Neural cell (in vitro differentiated cells): ENCODE measurements around the gene IFRD1. TPM values are rescaled to one million over a fixed set of nuclear protein-coding genes. Genes with fewer than 3 reads are reported as not detected.

Source experiments
- H2AFZ ChIP-seq: fragments of 200-600, 300-800 bp; sonication (generic), shearing (Covaris generic); 2 replicates; pipeline ENCODE4 v1.6.0; 2014; ENCODE audit warnings: low read depth, mild to moderate bottlenecking, antibody characterized with exemption, low read length, moderate library complexity
- H3F3A ChIP-seq: fragments of 200-600 bp; shearing (Covaris generic); 2 replicates; pipeline ENCODE4 v1.6.1; 2016; ENCODE audit warnings: mild to moderate bottlenecking, moderate library complexity, mixed read lengths, antibody characterized with exemption, low read length; ENCODE audit not compliant: insufficient read depth, poor library complexity, severe bottlenecking
- H3K27ac ChIP-seq: fragments of 200-600, 300-800 bp; sonication (generic), shearing (Covaris generic); 2 replicates; pipeline ENCODE4 v1.5.1; 2014; ENCODE audit warnings: mild to moderate bottlenecking, low read length, moderate library complexity
- H3K27me3 ChIP-seq: fragments of 300-800, 200-600 bp; sonication (generic), shearing (Covaris generic); 2 replicates; pipeline ENCODE4 v1.6.0; 2014; ENCODE audit warnings: mild to moderate bottlenecking, low read depth, low read length, moderate library complexity; ENCODE audit not compliant: insufficient read depth
- H3K36me3 ChIP-seq: fragments of 300-800, 200-600 bp; sonication (generic), shearing (Covaris generic); 2 replicates; pipeline ENCODE4 v1.5.1; 2014; ENCODE audit warnings: mild to moderate bottlenecking, antibody characterized with exemption, low read length, moderate library complexity; ENCODE audit not compliant: insufficient read depth
- H3K4me2 ChIP-seq: fragments of 300-800, 200-600 bp; sonication (generic), shearing (Covaris generic); 2 replicates; pipeline ENCODE4 v1.6.0; 2014; ENCODE audit warnings: mild to moderate bottlenecking, low read length
- H3K4me3 ChIP-seq: fragments of 300-800, 200-600 bp; sonication (generic), shearing (Covaris generic); 2 replicates; pipeline ENCODE4 v1.5.1; 2014; ENCODE audit warnings: mild to moderate bottlenecking, low read length, moderate library complexity
- H3K79me2 ChIP-seq: fragments of 200-600 bp; shearing (Covaris generic); replicated peaks from 2 replicates; pipeline ENCODE4 v1.6.0; 2014; ENCODE audit warnings: mild to moderate bottlenecking, low read length, moderate library complexity; ENCODE audit not compliant: insufficient read depth
- H3K9ac ChIP-seq: fragments of 300-800, 200-600 bp; sonication (generic), shearing (Covaris generic); 2 replicates; pipeline ENCODE4 v1.6.1; 2016; ENCODE audit warnings: mild to moderate bottlenecking, low read length, mixed read lengths
- H3K9me2 ChIP-seq: fragments of 200-600 bp; shearing (Covaris generic); 2 replicates; pipeline ENCODE4 v1.6.1; 2016; ENCODE audit warnings: mild to moderate bottlenecking, low read length, mixed read lengths; ENCODE audit not compliant: insufficient read depth
- H3K9me3 ChIP-seq: fragments of 200-600, 300-800 bp; sonication (generic), shearing (Covaris generic); 2 replicates; pipeline ENCODE4 v1.6.1; 2016; ENCODE audit warnings: mild to moderate bottlenecking, mixed run types, low read length, moderate library complexity, mixed read lengths
- H4K20me1 ChIP-seq: fragments of 200-600 bp; shearing (Covaris generic); 2 replicates; pipeline ENCODE4 v1.6.1; 2016; ENCODE audit warnings: mild to moderate bottlenecking, mixed run types; ENCODE audit not compliant: insufficient read depth
- EP300 ChIP-seq: fragments of 450-650 bp; conservative IDR thresholded peaks from 2 replicates; pipeline ENCODE4 v1.6.1; 2014; ENCODE audit warnings: antibody characterized with exemption, mild to moderate bottlenecking, moderate library complexity; ENCODE audit not compliant: poor library complexity, severe bottlenecking
- EZH2 ChIP-seq: fragments of 200-600, 300-800 bp; shearing (Covaris generic), sonication (generic); IDR thresholded peaks from 2 replicates; pipeline ENCODE4 v1.6.1; 2014; ENCODE audit warnings: antibody characterized with exemption, low read length, borderline replicate concordance, mild to moderate bottlenecking; ENCODE audit not compliant: insufficient read depth, poor library complexity, severe bottlenecking
- MXI1 ChIP-seq: fragments of 450-650 bp; conservative IDR thresholded peaks from 2 replicates; pipeline ENCODE4 v1.6.1; 2014; ENCODE audit warnings: antibody characterized with exemption, mild to moderate bottlenecking; ENCODE audit not compliant: poor library complexity, severe bottlenecking
- POLR2AphosphoS5 ChIP-seq: IDR thresholded peaks from 2 replicates; pipeline ENCODE4 v1.6.1; 2012
- RAD21 ChIP-seq: fragments of 450-650 bp; conservative IDR thresholded peaks from 2 replicates; pipeline ENCODE4 v1.6.1; 2014; ENCODE audit warnings: antibody characterized with exemption, mild to moderate bottlenecking, moderate library complexity
- SMC3 ChIP-seq: fragments of 450-650 bp; conservative IDR thresholded peaks from 2 replicates; pipeline ENCODE4 v1.6.1; 2014; ENCODE audit warnings: antibody characterized with exemption, mild to moderate bottlenecking, moderate library complexity; ENCODE audit not compliant: poor library complexity
- TAF1 ChIP-seq: IDR thresholded peaks from 2 replicates; pipeline ENCODE4 v1.6.1; 2012; ENCODE audit warnings: low read depth
- polyA plus RNA-seq: library from polyadenylated mRNA; depleted of rRNA; stranded (reverse); fragments of >200 nt; gene quantifications from 2 replicates; pipeline ENCODE4 v1.2.3, GENCODE V29; 2014
- TF ChIP-seq, protein P1 (sequence below): IDR thresholded peaks from 2 replicates; pipeline ENCODE4 v1.6.1; 2012; ENCODE audit warnings: borderline replicate concordance
- TF ChIP-seq, protein P2 (sequence below): fragments of 450-650 bp; IDR thresholded peaks from 2 replicates; pipeline ENCODE4 v1.5.1; 2014; ENCODE audit warnings: antibody characterized with exemption, mild to moderate bottlenecking, moderate library complexity; ENCODE audit not compliant: poor library complexity, severe bottlenecking

The IFRD1 gene
- polyA plus RNA-seq, 1 donor from 2014 or later = 270 TPM

DNA sequence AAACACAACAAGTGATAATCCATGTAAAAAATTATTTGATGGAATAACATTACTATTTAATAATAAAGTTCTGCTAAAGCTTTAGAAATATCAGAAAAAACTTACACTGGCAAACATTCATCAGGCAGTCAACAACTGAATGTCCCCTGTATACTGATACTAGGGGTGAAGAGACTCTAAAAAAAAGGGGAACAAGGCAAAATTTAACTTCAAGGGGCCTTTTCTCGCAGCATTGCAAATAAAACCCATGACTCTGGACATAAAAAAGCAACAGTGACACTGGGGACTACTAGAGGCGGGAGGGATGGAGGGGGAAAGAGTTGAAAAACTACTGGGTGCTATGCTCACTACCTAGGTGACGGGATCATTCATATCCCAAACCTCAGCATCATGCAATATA is 5.8 kb upstream of the IFRD1 start:
- no peak overlapping the region for H3K4me2 ChIP-seq
- no peaks in the 10 kb centered on the region for H4K20me1 ChIP-seq
- no peaks in the 10 kb centered on the region for H3K36me3 ChIP-seq
- no peaks in the 10 kb centered on the region for H3K79me2 ChIP-seq
- H3K9ac ChIP-seq = no peak overlapping the region
- H2AFZ ChIP-seq = no peak overlapping the region
- H3K4me3 ChIP-seq = no peak overlapping the region
- no peak overlapping the region for H3K27ac ChIP-seq
- H3K9me2 ChIP-seq = no peaks in the 10 kb centered on the region
- no peaks in the 10 kb centered on the region for H3F3A ChIP-seq
- no peaks in the 10 kb centered on the region for H3K9me3 ChIP-seq
- no peak for TF ChIP-seq MXI1
- TF ChIP-seq TAF1 = no peak
- no peak for TF ChIP-seq POLR2AphosphoS5
- no peak for TF ChIP-seq EP300
- TF ChIP-seq, protein P1, sequence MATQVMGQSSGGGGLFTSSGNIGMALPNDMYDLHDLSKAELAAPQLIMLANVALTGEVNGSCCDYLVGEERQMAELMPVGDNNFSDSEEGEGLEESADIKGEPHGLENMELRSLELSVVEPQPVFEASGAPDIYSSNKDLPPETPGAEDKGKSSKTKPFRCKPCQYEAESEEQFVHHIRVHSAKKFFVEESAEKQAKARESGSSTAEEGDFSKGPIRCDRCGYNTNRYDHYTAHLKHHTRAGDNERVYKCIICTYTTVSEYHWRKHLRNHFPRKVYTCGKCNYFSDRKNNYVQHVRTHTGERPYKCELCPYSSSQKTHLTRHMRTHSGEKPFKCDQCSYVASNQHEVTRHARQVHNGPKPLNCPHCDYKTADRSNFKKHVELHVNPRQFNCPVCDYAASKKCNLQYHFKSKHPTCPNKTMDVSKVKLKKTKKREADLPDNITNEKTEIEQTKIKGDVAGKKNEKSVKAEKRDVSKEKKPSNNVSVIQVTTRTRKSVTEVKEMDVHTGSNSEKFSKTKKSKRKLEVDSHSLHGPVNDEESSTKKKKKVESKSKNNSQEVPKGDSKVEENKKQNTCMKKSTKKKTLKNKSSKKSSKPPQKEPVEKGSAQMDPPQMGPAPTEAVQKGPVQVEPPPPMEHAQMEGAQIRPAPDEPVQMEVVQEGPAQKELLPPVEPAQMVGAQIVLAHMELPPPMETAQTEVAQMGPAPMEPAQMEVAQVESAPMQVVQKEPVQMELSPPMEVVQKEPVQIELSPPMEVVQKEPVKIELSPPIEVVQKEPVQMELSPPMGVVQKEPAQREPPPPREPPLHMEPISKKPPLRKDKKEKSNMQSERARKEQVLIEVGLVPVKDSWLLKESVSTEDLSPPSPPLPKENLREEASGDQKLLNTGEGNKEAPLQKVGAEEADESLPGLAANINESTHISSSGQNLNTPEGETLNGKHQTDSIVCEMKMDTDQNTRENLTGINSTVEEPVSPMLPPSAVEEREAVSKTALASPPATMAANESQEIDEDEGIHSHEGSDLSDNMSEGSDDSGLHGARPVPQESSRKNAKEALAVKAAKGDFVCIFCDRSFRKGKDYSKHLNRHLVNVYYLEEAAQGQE = no peak
- TF ChIP-seq RAD21 = no peak
- no peak for TF ChIP-seq SMC3
- no peak for TF ChIP-seq EZH2
- TF ChIP-seq, protein P2, sequence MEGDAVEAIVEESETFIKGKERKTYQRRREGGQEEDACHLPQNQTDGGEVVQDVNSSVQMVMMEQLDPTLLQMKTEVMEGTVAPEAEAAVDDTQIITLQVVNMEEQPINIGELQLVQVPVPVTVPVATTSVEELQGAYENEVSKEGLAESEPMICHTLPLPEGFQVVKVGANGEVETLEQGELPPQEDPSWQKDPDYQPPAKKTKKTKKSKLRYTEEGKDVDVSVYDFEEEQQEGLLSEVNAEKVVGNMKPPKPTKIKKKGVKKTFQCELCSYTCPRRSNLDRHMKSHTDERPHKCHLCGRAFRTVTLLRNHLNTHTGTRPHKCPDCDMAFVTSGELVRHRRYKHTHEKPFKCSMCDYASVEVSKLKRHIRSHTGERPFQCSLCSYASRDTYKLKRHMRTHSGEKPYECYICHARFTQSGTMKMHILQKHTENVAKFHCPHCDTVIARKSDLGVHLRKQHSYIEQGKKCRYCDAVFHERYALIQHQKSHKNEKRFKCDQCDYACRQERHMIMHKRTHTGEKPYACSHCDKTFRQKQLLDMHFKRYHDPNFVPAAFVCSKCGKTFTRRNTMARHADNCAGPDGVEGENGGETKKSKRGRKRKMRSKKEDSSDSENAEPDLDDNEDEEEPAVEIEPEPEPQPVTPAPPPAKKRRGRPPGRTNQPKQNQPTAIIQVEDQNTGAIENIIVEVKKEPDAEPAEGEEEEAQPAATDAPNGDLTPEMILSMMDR = no peak
- H3K27me3 ChIP-seq = no peaks in the 10 kb centered on the region

DNA sequence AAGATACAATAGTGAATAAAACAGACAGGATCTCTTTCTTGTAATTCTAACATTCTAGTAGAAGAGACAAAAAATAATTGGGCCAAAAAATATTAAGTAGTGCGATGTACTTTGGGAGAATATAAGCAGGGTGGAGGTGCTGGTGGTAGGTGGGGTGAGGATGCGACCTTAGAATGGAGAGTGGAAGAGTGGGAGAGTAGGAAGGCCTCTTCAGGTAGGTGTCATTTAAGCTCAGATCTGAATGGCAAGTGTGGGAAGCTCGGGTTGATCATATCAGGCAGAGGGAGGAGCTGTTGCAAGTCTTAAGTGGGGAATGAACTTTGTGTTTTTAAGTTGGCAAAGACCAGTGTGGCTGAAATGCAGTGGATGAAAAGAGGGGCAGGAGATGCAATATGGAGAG is 3.8 kb upstream of the IFRD1 start:
- H2AFZ ChIP-seq = no peak overlapping the region
- no peaks in the 10 kb centered on the region for H4K20me1 ChIP-seq
- H3K4me3 ChIP-seq = no peak overlapping the region
- TF ChIP-seq MXI1 (no peak), EZH2 (no peak), RAD21 (no peak), EP300 (no peak), SMC3 (no peak), POLR2AphosphoS5 (no peak), TAF1 (no peak)
- TF ChIP-seq, protein P1 = no peak
- TF ChIP-seq, protein P2 = no peak
- peaks cover 2% of the 10 kb centered on the region for H3K79me2 ChIP-seq
- no peaks in the 10 kb centered on the region for H3K9me2 ChIP-seq
- H3K27me3 ChIP-seq = no peaks in the 10 kb centered on the region
- H3K36me3 ChIP-seq = no peaks in the 10 kb centered on the region
- H3F3A ChIP-seq = no peaks in the 10 kb centered on the region
- H3K9me3 ChIP-seq = no peaks in the 10 kb centered on the region
- H3K27ac ChIP-seq = no peak overlapping the region
- H3K9ac ChIP-seq = no peak overlapping the region
- no peak overlapping the region for H3K4me2 ChIP-seq
